Effector memory CD4-positive, alpha-beta T cell (primary cell): ENCODE results near the gene LHPP.
A peak's percentile ranks its signal among the peaks of the same experiment; 100 is the strongest.

Experiments
- DNase-seq, 3 donors: peaks; one replicate each; pipeline ENCODE4 v3.0.0-alpha.2; 2020
- H3K27ac ChIP-seq: 2 replicates; pipeline ENCODE4 v1.7.0; 2013; ENCODE audit warnings: mild to moderate bottlenecking, low read length, moderate library complexity; ENCODE audit not compliant: insufficient read depth, poor library complexity, severe bottlenecking
- H3K27me3 ChIP-seq: replicated peaks from 2 replicates; pipeline ENCODE4 v1.7.0; 2013; ENCODE audit warnings: mild to moderate bottlenecking, low read length; ENCODE audit not compliant: insufficient read depth, control insufficient read depth, poor library complexity, severe bottlenecking
- H3K36me3 ChIP-seq: 2 replicates; pipeline ENCODE4 v1.7.0; 2013; ENCODE audit warnings: mild to moderate bottlenecking, low read length, moderate library complexity; ENCODE audit not compliant: control insufficient read depth, insufficient read depth
- H3K4me1 ChIP-seq: 2 replicates; pipeline ENCODE4 v1.7.0; 2013; ENCODE audit warnings: low read length, mild to moderate bottlenecking; ENCODE audit not compliant: control insufficient read depth, insufficient read depth, poor library complexity, severe bottlenecking
- H3K4me3 ChIP-seq: 2 replicates; pipeline ENCODE4 v1.7.0; 2013; ENCODE audit warnings: low read length, low read depth, mild to moderate bottlenecking; ENCODE audit not compliant: insufficient read depth, poor library complexity, severe bottlenecking
- H3K9me3 ChIP-seq: 2 replicates; pipeline ENCODE4 v1.7.0; 2013; ENCODE audit warnings: mild to moderate bottlenecking, low read length, moderate library complexity; ENCODE audit not compliant: control insufficient read depth

The LHPP gene

GRCh38 chr10:124626759-124627380 is 165.2 kb downstream of the LHPP start:
- no peak overlapping the region for H3K4me3 ChIP-seq
- no peaks in the 10 kb centered on the region for H3K9me3 ChIP-seq
- peak overlapping the region; percentile 55 for H3K27ac ChIP-seq
- DNase-seq, result peak in 1 of 3 donors; percentile 31
- peaks cover 13% of the 10 kb centered on the region for H3K36me3 ChIP-seq
- H3K4me1 ChIP-seq, result peaks cover 31% of the 10 kb centered on the region
- H3K27me3 ChIP-seq, result no peaks in the 10 kb centered on the region

GRCh38 chr10:124627866-124628675 is 166.4 kb downstream of the LHPP start:
- H3K9me3 ChIP-seq, result no peaks in the 10 kb centered on the region
- H3K4me3 ChIP-seq, result no peak overlapping the region
- peak overlapping the region; percentile 55 for H3K27ac ChIP-seq
- peaks cover 12% of the 10 kb centered on the region for H3K36me3 ChIP-seq
- no peaks in the 10 kb centered on the region for H3K27me3 ChIP-seq
- peaks cover 41% of the 10 kb centered on the region for H3K4me1 ChIP-seq
- DNase-seq, result no peak

- peaks cover 8% of the 10 kb centered on the region for H3K36me3 ChIP-seq
- H3K27me3 ChIP-seq, result no peaks in the 10 kb centered on the region
- DNase-seq, result no peak
- peaks cover 41% of the 10 kb centered on the region for H3K4me1 ChIP-seq
- no peak overlapping the region for H3K27ac ChIP-seq
- H3K9me3 ChIP-seq, result no peaks in the 10 kb centered on the region
- no peak overlapping the region for H3K4me3 ChIP-seq
Observed at GRCh38 chr10:124628676-124629021, 167.0 kb downstream of the LHPP start.

- Histone ChIP-seq H3K36me3 (peaks cover 8% of the 10 kb centered on the region), H3K4me1 (peaks cover 41% of the 10 kb centered on the region), H3K27me3 (no peaks in the 10 kb centered on the region), H3K4me3 (no peak overlapping the region), H3K27ac (no peak overlapping the region), H3K9me3 (no peaks in the 10 kb centered on the region)
- DNase-seq, result no peak
Observed at GRCh38 chr10:124629415-124629814, 167.8 kb downstream of the LHPP start.

GRCh38 chr10:124629842-124630241 is 168.2 kb downstream of the LHPP start:
- peaks cover 8% of the 10 kb centered on the region for H3K36me3 ChIP-seq
- no peak for DNase-seq
- no peaks in the 10 kb centered on the region for H3K9me3 ChIP-seq
- H3K4me3 ChIP-seq, result no peak overlapping the region
- peaks cover 41% of the 10 kb centered on the region for H3K4me1 ChIP-seq
- H3K27ac ChIP-seq, result no peak overlapping the region
- H3K27me3 ChIP-seq, result no peaks in the 10 kb centered on the region

- H3K4me1 ChIP-seq, result peaks cover 41% of the 10 kb centered on the region
- no peaks in the 10 kb centered on the region for H3K9me3 ChIP-seq
Observed at GRCh38 chr10:124630551-124630950, 168.9 kb downstream of the LHPP start.

GRCh38 chr10:124632064-124632531 is 170.5 kb downstream of the LHPP start:
- peak overlapping the region; percentile 38 for H3K27ac ChIP-seq
- no peak overlapping the region for H3K4me3 ChIP-seq
- H3K4me1 ChIP-seq, result peaks cover 41% of the 10 kb centered on the region
- no peaks in the 10 kb centered on the region for H3K9me3 ChIP-seq
- peaks cover 8% of the 10 kb centered on the region for H3K36me3 ChIP-seq
- no peaks in the 10 kb centered on the region for H3K27me3 ChIP-seq
- no peak for DNase-seq

More at GRCh38 chr10:124630551-124630950, 168.9 kb downstream of the LHPP start:
- Histone ChIP-seq H3K27me3 (no peaks in the 10 kb centered on the region), H3K36me3 (peaks cover 8% of the 10 kb centered on the region), H3K27ac (peak overlapping the region; percentile 2), H3K4me3 (no peak overlapping the region)
- no peak for DNase-seq

GRCh38 chr10:124632566-124632965 is 170.9 kb downstream of the LHPP start:
- Histone ChIP-seq H3K36me3 (peaks cover 8% of the 10 kb centered on the region), H3K4me3 (no peak overlapping the region), H3K27ac (no peak overlapping the region), H3K9me3 (no peaks in the 10 kb centered on the region), H3K4me1 (peaks cover 41% of the 10 kb centered on the region), H3K27me3 (no peaks in the 10 kb centered on the region)
- no peak for DNase-seq

GRCh38 chr10:124636271-124636995 is 174.8 kb downstream of the LHPP start:
- Histone ChIP-seq H3K4me3 (peak overlapping the region; percentile 4), H3K4me1 (peaks cover 70% of the 10 kb centered on the region), H3K9me3 (no peaks in the 10 kb centered on the region), H3K27me3 (no peaks in the 10 kb centered on the region), H3K27ac (peak overlapping the region; percentile 56), H3K36me3 (peaks cover 8% of the 10 kb centered on the region)
- DNase-seq, result peak in 1 of 3 donors; percentile 29
